Measurements from ENCODE around the gene HOXB3.

Gene HOXB3

DNA sequence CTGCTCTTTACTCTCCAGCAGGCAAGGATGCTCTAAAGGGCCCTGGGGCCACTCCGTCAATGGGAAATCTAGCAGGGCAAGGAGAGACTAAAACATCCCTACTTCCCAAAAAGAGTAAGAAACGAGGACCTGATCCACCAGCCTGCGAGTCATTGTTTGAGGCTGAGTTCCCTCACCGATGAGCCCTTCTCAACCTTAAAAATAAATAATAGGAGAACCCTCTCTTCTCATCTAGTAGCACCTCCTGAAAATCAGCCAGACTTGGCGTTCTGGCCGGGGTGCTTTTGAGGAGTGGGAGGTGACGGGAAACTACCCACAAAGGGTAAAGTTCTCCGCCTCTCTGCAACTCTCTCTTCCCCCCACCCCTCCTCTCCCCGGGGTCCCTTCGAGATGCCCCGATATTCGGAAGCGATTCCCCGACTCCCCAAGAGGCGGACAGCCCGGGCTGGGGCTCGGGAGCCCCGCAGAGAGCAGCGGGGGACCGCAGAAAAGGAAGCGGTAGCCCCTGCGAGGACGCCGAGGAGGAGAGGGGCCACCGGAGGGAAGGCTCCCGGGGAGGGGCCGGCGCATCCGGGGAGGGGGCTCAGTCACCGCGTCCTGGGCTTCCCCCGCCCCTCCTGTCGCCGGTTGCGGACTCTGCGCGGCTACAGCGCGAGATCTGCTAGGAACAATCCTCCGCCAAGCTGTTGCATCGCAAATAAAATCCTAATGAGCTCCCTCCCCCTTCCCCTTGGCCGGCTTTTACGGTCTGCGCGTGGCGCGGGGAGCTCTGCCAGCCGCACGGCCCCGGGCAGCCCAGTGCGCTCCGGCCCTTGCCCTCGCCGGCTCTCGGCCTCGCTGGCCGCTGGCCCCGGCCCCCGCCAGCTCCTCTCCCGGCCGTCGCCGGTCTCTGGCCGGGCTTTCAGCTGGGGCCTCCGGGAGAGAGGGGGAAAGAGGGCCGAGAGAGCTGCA lies 34.8 kb upstream of the HOXB3 start (continued):
- TF ChIP-seq GFI1B (tag by site-specific recombination; IDR thresholded peaks at IDR 0.05), result no peak
- TF ChIP-seq, protein P1, sequence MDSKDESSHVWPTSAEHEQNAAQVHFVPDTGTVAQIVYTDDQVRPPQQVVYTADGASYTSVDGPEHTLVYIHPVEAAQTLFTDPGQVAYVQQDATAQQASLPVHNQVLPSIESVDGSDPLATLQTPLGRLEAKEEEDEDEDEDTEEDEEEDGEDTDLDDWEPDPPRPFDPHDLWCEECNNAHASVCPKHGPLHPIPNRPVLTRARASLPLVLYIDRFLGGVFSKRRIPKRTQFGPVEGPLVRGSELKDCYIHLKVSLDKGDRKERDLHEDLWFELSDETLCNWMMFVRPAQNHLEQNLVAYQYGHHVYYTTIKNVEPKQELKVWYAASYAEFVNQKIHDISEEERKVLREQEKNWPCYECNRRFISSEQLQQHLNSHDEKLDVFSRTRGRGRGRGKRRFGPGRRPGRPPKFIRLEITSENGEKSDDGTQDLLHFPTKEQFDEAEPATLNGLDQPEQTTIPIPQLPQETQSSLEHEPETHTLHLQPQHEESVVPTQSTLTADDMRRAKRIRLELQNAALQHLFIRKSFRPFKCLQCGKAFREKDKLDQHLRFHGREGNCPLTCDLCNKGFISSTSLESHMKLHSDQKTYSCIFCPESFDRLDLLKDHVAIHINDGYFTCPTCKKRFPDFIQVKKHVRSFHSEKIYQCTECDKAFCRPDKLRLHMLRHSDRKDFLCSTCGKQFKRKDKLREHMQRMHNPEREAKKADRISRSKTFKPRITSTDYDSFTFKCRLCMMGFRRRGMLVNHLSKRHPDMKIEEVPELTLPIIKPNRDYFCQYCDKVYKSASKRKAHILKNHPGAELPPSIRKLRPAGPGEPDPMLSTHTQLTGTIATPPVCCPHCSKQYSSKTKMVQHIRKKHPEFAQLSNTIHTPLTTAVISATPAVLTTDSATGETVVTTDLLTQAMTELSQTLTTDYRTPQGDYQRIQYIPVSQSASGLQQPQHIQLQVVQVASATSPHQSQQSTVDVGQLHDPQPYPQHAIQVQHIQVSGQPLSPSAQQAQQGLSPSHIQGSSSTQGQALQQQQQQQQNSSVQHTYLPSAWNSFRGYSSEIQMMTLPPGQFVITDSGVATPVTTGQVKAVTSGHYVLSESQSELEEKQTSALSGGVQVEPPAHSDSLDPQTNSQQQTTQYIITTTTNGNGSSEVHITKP (tag by site-specific recombination; IDR thresholded peaks at IDR 0.05), result peak; percentile 18; the same call in 1 of the 2 replicates
- no peak for TF ChIP-seq ZNF521 (tag by site-specific recombination; IDR thresholded peaks at IDR 0.05)
- no peak for TF ChIP-seq ZNF37A (tag by site-specific recombination; IDR thresholded peaks at IDR 0.05)
- TF ChIP-seq, protein P2, sequence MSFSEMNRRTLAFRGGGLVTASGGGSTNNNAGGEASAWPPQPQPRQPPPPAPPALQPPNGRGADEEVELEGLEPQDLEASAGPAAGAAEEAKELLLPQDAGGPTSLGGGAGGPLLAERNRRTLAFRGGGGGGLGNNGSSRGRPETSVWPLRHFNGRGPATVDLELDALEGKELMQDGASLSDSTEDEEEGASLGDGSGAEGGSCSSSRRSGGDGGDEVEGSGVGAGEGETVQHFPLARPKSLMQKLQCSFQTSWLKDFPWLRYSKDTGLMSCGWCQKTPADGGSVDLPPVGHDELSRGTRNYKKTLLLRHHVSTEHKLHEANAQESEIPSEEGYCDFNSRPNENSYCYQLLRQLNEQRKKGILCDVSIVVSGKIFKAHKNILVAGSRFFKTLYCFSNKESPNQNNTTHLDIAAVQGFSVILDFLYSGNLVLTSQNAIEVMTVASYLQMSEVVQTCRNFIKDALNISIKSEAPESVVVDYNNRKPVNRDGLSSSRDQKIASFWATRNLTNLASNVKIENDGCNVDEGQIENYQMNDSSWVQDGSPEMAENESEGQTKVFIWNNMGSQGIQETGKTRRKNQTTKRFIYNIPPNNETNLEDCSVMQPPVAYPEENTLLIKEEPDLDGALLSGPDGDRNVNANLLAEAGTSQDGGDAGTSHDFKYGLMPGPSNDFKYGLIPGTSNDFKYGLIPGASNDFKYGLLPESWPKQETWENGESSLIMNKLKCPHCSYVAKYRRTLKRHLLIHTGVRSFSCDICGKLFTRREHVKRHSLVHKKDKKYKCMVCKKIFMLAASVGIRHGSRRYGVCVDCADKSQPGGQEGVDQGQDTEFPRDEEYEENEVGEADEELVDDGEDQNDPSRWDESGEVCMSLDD (tag by site-specific recombination; IDR thresholded peaks at IDR 0.05), result peak; percentile 56; the same call in 1 of the 2 replicates
- TF ChIP-seq SP3 (tag by site-specific recombination; IDR thresholded peaks at IDR 0.05), result peak; percentile 70
- TF ChIP-seq ZNF350 (tag by site-specific recombination; IDR thresholded peaks at IDR 0.05), result no peak
- TF ChIP-seq KLF16 (tag by site-specific recombination; IDR thresholded peaks at IDR 0.05), result no peak
- TF ChIP-seq, protein P3, sequence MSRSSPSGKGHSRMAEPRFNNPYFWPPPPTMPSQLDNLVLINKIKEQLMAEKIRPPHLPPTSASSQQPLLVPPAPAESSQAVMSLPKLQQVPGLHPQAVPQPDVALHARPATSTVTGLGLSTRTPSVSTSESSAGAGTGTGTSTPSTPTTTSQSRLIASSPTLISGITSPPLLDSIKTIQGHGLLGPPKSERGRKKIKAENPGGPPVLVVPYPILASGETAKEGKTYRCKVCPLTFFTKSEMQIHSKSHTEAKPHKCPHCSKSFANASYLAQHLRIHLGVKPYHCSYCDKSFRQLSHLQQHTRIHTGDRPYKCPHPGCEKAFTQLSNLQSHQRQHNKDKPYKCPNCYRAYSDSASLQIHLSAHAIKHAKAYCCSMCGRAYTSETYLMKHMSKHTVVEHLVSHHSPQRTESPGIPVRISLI (tag by site-specific recombination; IDR thresholded peaks at IDR 0.05), result no peak
- no peak for TF ChIP-seq ZNF239 (tag by site-specific recombination; IDR thresholded peaks at IDR 0.05)
- TF ChIP-seq, protein P4, sequence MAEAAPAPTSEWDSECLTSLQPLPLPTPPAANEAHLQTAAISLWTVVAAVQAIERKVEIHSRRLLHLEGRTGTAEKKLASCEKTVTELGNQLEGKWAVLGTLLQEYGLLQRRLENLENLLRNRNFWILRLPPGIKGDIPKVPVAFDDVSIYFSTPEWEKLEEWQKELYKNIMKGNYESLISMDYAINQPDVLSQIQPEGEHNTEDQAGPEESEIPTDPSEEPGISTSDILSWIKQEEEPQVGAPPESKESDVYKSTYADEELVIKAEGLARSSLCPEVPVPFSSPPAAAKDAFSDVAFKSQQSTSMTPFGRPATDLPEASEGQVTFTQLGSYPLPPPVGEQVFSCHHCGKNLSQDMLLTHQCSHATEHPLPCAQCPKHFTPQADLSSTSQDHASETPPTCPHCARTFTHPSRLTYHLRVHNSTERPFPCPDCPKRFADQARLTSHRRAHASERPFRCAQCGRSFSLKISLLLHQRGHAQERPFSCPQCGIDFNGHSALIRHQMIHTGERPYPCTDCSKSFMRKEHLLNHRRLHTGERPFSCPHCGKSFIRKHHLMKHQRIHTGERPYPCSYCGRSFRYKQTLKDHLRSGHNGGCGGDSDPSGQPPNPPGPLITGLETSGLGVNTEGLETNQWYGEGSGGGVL (tag by site-specific recombination; IDR thresholded peaks at IDR 0.05), result peak; percentile 43
- no peak for TF ChIP-seq ZNF514 (tag by site-specific recombination; IDR thresholded peaks at IDR 0.05)
- TF ChIP-seq ZNF16 (tag by site-specific recombination; IDR thresholded peaks at IDR 0.05; ENCODE audit: low read depth), result no peak
- TF ChIP-seq ZNF394 (tag by site-specific recombination; IDR thresholded peaks at IDR 0.05; ENCODE audit: borderline replicate concordance), result no peak
- TF ChIP-seq ZNF658 (tag by site-specific recombination; IDR thresholded peaks at IDR 0.05), result no peak
- TF ChIP-seq ZNF571 (tag by site-specific recombination; IDR thresholded peaks at IDR 0.05), result no peak
- TF ChIP-seq, protein P5, sequence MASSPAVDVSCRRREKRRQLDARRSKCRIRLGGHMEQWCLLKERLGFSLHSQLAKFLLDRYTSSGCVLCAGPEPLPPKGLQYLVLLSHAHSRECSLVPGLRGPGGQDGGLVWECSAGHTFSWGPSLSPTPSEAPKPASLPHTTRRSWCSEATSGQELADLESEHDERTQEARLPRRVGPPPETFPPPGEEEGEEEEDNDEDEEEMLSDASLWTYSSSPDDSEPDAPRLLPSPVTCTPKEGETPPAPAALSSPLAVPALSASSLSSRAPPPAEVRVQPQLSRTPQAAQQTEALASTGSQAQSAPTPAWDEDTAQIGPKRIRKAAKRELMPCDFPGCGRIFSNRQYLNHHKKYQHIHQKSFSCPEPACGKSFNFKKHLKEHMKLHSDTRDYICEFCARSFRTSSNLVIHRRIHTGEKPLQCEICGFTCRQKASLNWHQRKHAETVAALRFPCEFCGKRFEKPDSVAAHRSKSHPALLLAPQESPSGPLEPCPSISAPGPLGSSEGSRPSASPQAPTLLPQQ (tag by site-specific recombination; IDR thresholded peaks at IDR 0.05), result no peak
- TF ChIP-seq ZNF292 (tag by site-specific recombination; IDR thresholded peaks at IDR 0.05; ENCODE audit: borderline replicate concordance, low read depth), result no peak
- no peak for TF ChIP-seq ZNF561 (tag by site-specific recombination; IDR thresholded peaks at IDR 0.05; ENCODE audit: borderline replicate concordance)
- TF ChIP-seq ZNF354C (tag by site-specific recombination; IDR thresholded peaks at IDR 0.05; ENCODE audit: borderline replicate concordance, low read depth), result no peak
- TF ChIP-seq HOXC10 (CRISPR knock-in tag; IDR thresholded peaks at IDR 0.05), result no peak
- TF ChIP-seq, protein P6, sequence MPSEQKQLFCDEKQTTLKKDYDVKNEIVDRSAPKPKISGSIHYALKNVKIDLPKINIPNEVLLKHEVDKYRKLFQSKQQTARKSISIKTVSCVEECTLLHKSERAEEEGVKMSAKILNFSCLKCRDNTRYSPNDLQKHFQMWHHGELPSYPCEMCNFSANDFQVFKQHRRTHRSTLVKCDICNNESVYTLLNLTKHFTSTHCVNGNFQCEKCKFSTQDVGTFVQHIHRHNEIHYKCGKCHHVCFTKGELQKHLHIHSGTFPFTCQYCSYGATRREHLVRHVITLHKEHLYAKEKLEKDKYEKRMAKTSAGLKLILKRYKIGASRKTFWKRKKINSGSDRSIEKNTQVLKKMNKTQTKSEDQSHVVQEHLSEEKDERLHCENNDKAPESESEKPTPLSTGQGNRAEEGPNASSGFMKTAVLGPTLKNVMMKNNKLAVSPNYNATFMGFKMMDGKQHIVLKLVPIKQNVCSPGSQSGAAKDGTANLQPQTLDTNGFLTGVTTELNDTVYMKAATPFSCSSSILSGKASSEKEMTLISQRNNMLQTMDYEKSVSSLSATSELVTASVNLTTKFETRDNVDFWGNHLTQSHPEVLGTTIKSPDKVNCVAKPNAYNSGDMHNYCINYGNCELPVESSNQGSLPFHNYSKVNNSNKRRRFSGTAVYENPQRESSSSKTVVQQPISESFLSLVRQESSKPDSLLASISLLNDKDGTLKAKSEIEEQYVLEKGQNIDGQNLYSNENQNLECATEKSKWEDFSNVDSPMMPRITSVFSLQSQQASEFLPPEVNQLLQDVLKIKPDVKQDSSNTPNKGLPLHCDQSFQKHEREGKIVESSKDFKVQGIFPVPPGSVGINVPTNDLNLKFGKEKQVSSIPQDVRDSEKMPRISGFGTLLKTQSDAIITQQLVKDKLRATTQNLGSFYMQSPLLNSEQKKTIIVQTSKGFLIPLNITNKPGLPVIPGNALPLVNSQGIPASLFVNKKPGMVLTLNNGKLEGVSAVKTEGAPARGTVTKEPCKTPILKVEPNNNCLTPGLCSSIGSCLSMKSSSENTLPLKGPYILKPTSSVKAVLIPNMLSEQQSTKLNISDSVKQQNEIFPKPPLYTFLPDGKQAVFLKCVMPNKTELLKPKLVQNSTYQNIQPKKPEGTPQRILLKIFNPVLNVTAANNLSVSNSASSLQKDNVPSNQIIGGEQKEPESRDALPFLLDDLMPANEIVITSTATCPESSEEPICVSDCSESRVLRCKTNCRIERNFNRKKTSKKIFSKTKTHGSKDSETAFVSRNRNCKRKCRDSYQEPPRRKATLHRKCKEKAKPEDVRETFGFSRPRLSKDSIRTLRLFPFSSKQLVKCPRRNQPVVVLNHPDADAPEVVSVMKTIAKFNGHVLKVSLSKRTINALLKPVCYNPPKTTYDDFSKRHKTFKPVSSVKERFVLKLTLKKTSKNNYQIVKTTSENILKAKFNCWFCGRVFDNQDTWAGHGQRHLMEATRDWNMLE (tag by site-specific recombination; conservative IDR thresholded peaks at IDR 0.05; ENCODE audit: low read depth), result no peak

Data from HEK293 (cell line).